Neural progenitor cell (in vitro differentiated cells): ENCODE results near the gene GINS1. TPM values are rescaled to one million over a fixed set of nuclear protein-coding genes. Genes with fewer than 3 reads are reported as not detected.
A peak's percentile ranks its signal among the peaks of the same experiment; 100 is the strongest.

ENCODE experiments used
- DNase-seq: peaks from one replicate; pipeline ENCODE4 v3.0.0-alpha.2; 2016; ENCODE audit warnings: low spot score
- H2AFZ ChIP-seq: fragments of 200-600 bp; sonication (generic); replicated peaks from 2 replicates; pipeline ENCODE4 v1.6.1; 2016; ENCODE audit warnings: antibody characterized with exemption
- H3F3A ChIP-seq: fragments of 200-600 bp; sonication (generic); 2 replicates; pipeline ENCODE4 v1.6.1; 2016; ENCODE audit warnings: antibody characterized with exemption, low read depth
- H3K27ac ChIP-seq: fragments of 200-600 bp; sonication (generic); 2 replicates; pipeline ENCODE4 v1.5.1; 2016; ENCODE audit warnings: mild to moderate bottlenecking
- H3K27me3 ChIP-seq: fragments of 200-600 bp; sonication (generic); 2 replicates; pipeline ENCODE4 v1.6.1; 2016; ENCODE audit warnings: mild to moderate bottlenecking, moderate library complexity
- H3K36me3 ChIP-seq: fragments of 200-600 bp; sonication (generic); 2 replicates; pipeline ENCODE4 v1.5.1; 2016
- H3K4me1 ChIP-seq: fragments of 200-600 bp; sonication (generic); 2 replicates; pipeline ENCODE4 v1.6.1; 2016; ENCODE audit warnings: mixed run types
- H3K4me2 ChIP-seq: fragments of 200-600 bp; sonication (generic); 2 replicates; pipeline ENCODE4 v1.6.1; 2016
- H3K4me3 ChIP-seq: fragments of 200-600 bp; sonication (generic); 2 replicates; pipeline ENCODE4 v1.5.1; 2016
- H3K79me2 ChIP-seq: fragments of 200-600 bp; sonication (generic); 2 replicates; pipeline ENCODE4 v1.6.1; 2016; ENCODE audit warnings: low read depth
- H3K9ac ChIP-seq: fragments of 200-600 bp; sonication (generic); 2 replicates; pipeline ENCODE4 v1.6.1; 2016
- H3K9me3 ChIP-seq: fragments of 200-600 bp; sonication (generic); 2 replicates; pipeline ENCODE4 v1.5.1; 2016; ENCODE audit warnings: low read depth
- H4K20me1 ChIP-seq: fragments of 200-600 bp; sonication (generic); 2 replicates; pipeline ENCODE4 v1.6.1; 2016; ENCODE audit warnings: low read depth
- H3K27ac Mint-ChIP-seq: 3 replicates; pipeline ENCODE4 v1.8.0; 2021; ENCODE audit warnings: mixed read lengths
- H3K27me3 Mint-ChIP-seq: 2 replicates; pipeline ENCODE4 v1.8.0; 2022; ENCODE audit warnings: low read depth, mild to moderate bottlenecking, inconsistent platforms, moderate library complexity, mixed read lengths; ENCODE audit not compliant: insufficient read depth
- H3K36me3 Mint-ChIP-seq: 3 replicates; pipeline ENCODE4 v1.8.0; 2021; ENCODE audit warnings: mixed read lengths
- H3K4me1 Mint-ChIP-seq: 3 replicates; pipeline ENCODE4 v1.8.0; 2021; ENCODE audit warnings: mixed read lengths
- H3K4me3 Mint-ChIP-seq: 3 replicates; pipeline ENCODE4 v1.8.0; 2021; ENCODE audit warnings: mild to moderate bottlenecking, moderate library complexity, mixed read lengths
- H3K9me3 Mint-ChIP-seq: 3 replicates; pipeline ENCODE4 v1.8.0; 2020; ENCODE audit warnings: mixed read lengths
- EZH2 ChIP-seq: fragments of 200-600 bp; sonication (generic); IDR thresholded peaks from 2 replicates; pipeline ENCODE4 v1.6.1; 2017; ENCODE audit warnings: antibody characterized with exemption, mild to moderate bottlenecking, moderate library complexity
- EZH2phosphoT487 ChIP-seq: fragments of 200-600 bp; sonication (generic); IDR thresholded peaks from 2 replicates; pipeline ENCODE4 v1.6.1; 2017; ENCODE audit warnings: antibody characterized with exemption
- total RNA-seq: library from RNA; depleted of rRNA; stranded (reverse); fragments of >200 nt; gene quantifications from 2 replicates; pipeline ENCODE4 v1.2.3, GENCODE V29; 2015; ENCODE audit warnings: low replicate concordance
- TF ChIP-seq, protein P1 (sequence below): fragments of 200-600 bp; sonication (generic); IDR thresholded peaks from 2 replicates; pipeline ENCODE4 v1.5.1; 2017; ENCODE audit warnings: antibody characterized with exemption, mild to moderate bottlenecking

GINS1 gene
- total RNA-seq, 1 donor from 2014 or later, result 69.6 TPM

DNA sequence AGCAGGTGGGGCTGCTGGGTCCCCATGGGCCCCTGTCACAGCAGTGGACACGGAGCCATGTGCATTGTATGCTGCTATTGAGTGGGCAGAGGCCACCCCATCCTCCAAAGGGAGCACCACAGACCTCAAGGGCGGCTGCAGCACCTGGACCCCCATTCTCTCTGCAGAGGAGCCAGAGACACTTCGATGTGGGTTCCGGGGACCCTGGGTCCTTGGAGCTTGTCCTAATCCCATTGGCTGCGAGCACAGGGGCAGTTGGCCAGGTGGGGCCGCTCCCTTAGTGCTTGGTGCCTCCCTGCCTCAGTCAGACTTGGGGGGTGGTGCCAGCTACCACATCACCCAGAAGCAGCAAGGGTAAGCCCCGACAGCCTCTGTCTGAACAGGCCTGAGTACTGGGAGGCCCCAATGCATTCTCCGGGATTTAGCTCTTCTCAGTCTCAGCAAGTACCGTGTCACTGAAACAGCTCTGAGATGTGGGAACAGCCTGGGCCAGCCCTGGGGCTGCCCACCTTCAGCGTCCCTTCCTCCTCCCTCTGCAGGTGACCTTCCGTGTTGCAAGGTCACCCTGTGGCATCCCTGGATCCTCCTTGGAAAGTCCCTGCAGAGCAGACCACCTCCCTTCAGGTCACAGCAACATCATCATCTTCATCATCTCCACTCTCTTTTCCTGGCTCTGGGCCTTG lies 73.9 kb downstream of the GINS1 start:
- Histone ChIP-seq H3K4me2 (no peak overlapping the region), H3K27me3 (no peaks in the 10 kb centered on the region), H2AFZ (no peak overlapping the region), H3K36me3 (no peaks in the 10 kb centered on the region), H3K4me3 (no peak overlapping the region), H3K9me3 (no peaks in the 10 kb centered on the region), H3K79me2 (no peaks in the 10 kb centered on the region), H3K27ac (no peak overlapping the region), H3F3A (no peaks in the 10 kb centered on the region), H3K4me1 (no peaks in the 10 kb centered on the region), H3K9ac (no peak overlapping the region), H4K20me1 (no peaks in the 10 kb centered on the region)
- no peaks in the 10 kb centered on the region for H3K9me3 Mint-ChIP-seq
- peak overlapping the region; percentile 69 for H3K27ac Mint-ChIP-seq
- H3K36me3 Mint-ChIP-seq, result peaks cover 21% of the 10 kb centered on the region
- no peak overlapping the region for H3K4me3 Mint-ChIP-seq
- no peak for DNase-seq
- H3K27me3 Mint-ChIP-seq, result peaks cover 2% of the 10 kb centered on the region
- TF ChIP-seq EZH2phosphoT487 (no peak), EZH2 (no peak)
- TF ChIP-seq, protein P1, sequence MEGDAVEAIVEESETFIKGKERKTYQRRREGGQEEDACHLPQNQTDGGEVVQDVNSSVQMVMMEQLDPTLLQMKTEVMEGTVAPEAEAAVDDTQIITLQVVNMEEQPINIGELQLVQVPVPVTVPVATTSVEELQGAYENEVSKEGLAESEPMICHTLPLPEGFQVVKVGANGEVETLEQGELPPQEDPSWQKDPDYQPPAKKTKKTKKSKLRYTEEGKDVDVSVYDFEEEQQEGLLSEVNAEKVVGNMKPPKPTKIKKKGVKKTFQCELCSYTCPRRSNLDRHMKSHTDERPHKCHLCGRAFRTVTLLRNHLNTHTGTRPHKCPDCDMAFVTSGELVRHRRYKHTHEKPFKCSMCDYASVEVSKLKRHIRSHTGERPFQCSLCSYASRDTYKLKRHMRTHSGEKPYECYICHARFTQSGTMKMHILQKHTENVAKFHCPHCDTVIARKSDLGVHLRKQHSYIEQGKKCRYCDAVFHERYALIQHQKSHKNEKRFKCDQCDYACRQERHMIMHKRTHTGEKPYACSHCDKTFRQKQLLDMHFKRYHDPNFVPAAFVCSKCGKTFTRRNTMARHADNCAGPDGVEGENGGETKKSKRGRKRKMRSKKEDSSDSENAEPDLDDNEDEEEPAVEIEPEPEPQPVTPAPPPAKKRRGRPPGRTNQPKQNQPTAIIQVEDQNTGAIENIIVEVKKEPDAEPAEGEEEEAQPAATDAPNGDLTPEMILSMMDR, result no peak
- H3K4me1 Mint-ChIP-seq, result no peaks in the 10 kb centered on the region

DNA sequence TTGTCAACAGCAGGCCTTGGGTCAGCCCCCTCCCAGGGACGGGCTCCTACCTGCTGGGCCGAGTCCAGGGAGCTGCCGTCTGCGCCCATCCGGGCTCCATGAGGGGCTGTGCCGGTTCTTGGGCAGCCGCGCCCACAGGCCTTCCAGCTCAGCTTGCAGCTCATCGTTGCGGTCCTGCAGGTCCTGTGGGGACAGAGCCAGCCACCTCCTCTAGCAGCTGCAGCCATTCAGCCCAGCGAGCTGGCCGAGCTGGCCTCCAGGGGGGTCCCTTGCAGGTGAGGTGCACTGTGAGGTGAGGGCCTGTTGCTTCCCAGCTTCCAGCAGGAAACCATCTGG lies 74.4 kb downstream of the GINS1 start:
- Mint-ChIP-seq H3K27me3 (peaks cover 2% of the 10 kb centered on the region), H3K4me3 (no peak overlapping the region), H3K36me3 (peaks cover 21% of the 10 kb centered on the region), H3K27ac (no peak overlapping the region), H3K4me1 (no peaks in the 10 kb centered on the region), H3K9me3 (no peaks in the 10 kb centered on the region)
- Histone ChIP-seq H3K27me3 (no peaks in the 10 kb centered on the region), H3F3A (no peaks in the 10 kb centered on the region), H3K4me3 (no peak overlapping the region), H2AFZ (no peak overlapping the region), H3K9ac (no peak overlapping the region), H3K79me2 (no peaks in the 10 kb centered on the region), H4K20me1 (no peaks in the 10 kb centered on the region), H3K27ac (no peak overlapping the region), H3K4me1 (no peaks in the 10 kb centered on the region), H3K36me3 (no peaks in the 10 kb centered on the region), H3K4me2 (no peak overlapping the region), H3K9me3 (no peaks in the 10 kb centered on the region)
- TF ChIP-seq EZH2phosphoT487 (no peak), EZH2 (no peak)
- TF ChIP-seq, protein P1, result no peak
- no peak for DNase-seq

DNA sequence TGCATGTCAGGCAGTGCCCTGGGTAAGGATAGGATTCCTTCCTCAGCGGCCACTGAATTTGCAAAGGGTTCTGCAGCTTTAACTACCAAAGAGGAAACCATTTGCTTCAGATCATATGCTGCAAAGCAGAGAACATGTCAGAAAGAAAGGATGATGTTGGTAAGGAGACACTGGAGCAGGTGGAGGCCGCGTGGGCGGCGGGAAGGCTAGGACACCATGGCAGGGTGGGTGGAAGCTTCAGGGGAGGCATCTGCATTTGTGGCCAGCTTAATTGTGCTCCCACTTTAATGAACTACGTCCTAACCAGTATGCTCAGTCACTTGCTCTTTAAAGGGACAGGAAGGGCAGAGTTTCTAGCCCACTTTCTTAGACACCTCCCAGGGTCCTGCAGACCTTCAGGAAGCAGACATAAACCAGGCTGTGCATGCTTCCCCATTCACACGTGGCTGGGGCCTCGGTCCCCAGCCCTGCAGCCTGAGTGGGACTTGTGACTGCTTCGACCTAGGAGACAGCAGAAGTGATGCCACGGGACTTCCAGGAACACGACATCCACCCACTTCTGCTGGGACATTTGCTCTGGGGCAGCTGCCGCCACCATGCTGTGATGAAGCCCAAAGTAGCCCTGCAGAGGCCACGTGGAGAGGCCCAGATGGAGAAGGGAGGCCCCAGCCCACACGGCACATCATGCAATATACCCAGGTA lies 76.1 kb downstream of the GINS1 start:
- Histone ChIP-seq H3K27ac (no peak overlapping the region), H4K20me1 (no peaks in the 10 kb centered on the region), H3K4me2 (no peak overlapping the region), H3K79me2 (no peaks in the 10 kb centered on the region), H3F3A (no peaks in the 10 kb centered on the region), H3K36me3 (no peaks in the 10 kb centered on the region), H3K4me3 (no peak overlapping the region), H3K9ac (no peak overlapping the region), H2AFZ (no peak overlapping the region), H3K9me3 (no peaks in the 10 kb centered on the region), H3K27me3 (no peaks in the 10 kb centered on the region), H3K4me1 (no peaks in the 10 kb centered on the region)
- H3K4me1 Mint-ChIP-seq, result no peaks in the 10 kb centered on the region
- no peak for DNase-seq
- H3K36me3 Mint-ChIP-seq, result peaks cover 19% of the 10 kb centered on the region
- peaks cover 2% of the 10 kb centered on the region for H3K27me3 Mint-ChIP-seq
- H3K4me3 Mint-ChIP-seq, result no peak overlapping the region
- TF ChIP-seq EZH2 (no peak), EZH2phosphoT487 (no peak)
- TF ChIP-seq, protein P1, result no peak
- no peaks in the 10 kb centered on the region for H3K9me3 Mint-ChIP-seq
- no peak overlapping the region for H3K27ac Mint-ChIP-seq
